Central memory CD4-positive, alpha-beta T cell (primary cell): ENCODE measurements around the gene HERC5.
"Not testable (repeated sequence)": the region's sequence is repeated elsewhere in the genome, so short reads cannot be mapped to it uniquely, and the experiment has no call there.

Experiments used
- DNase-seq: peaks from one replicate; pipeline ENCODE4 v3.0.0; 2022

Gene HERC5

DNA sequence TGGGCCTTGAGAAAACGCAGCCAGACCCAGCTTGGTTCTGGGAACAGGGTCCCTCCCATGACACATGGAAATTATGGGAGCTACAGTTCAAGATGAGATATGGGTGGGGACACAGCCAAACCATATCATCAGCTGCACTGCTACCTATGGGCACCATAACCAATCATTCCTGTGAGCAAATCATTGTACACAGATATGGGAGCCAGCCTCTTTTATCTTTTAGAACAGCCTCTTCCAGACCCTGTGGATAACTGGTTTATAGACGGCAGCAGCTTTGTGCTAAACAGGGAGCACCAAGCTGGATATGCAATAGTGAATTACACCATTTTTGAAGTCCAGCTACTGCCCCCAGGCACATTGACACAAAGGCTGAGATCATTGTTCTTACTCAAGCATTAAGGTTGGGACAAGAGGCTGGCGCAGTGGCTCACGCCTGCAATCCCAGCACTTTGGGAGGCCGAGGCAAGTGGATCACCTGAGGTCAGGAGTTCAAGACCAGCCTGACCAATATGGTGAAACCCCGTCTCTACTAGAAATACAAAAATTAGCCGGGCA lies 8.6 kb upstream of the HERC5 start:
- not testable (repeated sequence) for DNase-seq

DNA sequence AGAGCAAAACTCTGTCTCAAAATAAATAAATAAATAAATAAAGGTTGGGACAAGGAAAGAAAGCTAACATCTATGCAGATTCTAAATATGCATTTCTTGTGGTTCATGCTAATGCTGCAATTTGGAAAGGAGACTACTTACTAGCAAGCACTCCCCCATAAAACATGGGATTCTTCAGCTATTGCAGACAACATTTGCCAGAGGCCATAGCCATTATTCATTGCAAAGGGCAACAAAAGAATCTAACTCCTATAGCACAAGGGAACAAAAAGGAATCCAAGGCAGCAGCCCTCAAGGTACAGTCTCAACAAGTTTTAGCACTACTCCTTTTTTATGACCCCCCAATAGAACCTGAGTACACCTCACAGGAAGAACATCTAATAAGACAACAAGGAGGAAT lies 8.0 kb upstream of the HERC5 start:
- DNase-seq, result no peak

DNA sequence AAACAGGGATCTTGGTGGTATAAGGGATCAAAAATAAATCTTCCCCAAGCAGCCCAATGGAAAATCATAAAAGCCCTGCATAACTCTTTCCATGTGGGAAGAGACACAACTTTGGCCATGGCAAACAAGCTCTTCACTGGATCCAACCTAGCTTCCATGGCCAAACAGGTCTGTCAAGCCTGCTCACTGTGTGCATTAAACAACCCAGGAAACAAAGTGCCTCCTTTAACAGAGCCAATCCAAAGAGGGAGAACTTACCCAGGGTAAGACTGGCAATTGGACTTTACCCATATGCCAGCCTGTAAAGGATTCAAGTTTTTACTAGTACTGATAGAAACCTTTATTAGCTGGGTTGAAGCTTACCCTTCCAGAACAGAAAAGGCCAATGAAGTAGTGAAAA lies 7.6 kb upstream of the HERC5 start:
- no peak for DNase-seq

DNA sequence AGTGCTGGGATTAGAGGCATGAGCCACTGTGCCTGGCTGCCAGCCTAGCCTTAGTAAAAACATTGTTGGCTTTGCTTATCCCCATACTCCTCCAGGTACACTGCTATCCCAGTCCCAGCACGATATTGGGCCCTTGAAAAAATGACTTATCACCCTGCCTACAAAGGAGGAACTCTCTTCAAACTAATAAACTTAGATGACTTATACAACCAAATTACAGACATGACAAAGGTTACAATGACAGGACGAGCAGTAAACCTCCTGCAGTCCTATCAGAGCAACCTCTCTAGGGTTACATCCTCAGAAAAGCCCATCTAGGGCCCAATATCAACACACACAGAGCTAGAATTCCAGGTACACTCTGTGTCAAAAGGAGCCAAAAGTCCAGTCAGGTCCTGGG lies 5.7 kb upstream of the HERC5 start:
- no peak for DNase-seq

DNA sequence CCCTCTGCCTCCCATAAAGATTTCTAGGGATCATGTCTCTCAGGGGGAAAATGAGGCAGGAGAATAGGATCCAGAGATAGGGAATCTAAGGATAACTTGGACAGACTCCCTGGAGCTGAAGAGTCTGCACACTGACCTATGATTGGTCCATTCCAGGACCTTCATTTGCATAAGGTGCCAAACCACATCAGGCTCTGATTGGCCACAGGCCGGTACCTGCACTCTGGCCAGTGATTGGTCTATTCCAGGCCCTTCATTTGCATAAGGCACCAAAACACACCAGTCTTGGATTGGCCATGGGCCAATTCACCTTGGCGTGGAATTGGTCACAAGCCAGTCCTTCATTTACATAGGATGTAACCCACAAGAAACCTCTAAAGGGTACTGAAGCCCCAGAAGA lies 4.0 kb upstream of the HERC5 start:
- no peak for DNase-seq

DNA sequence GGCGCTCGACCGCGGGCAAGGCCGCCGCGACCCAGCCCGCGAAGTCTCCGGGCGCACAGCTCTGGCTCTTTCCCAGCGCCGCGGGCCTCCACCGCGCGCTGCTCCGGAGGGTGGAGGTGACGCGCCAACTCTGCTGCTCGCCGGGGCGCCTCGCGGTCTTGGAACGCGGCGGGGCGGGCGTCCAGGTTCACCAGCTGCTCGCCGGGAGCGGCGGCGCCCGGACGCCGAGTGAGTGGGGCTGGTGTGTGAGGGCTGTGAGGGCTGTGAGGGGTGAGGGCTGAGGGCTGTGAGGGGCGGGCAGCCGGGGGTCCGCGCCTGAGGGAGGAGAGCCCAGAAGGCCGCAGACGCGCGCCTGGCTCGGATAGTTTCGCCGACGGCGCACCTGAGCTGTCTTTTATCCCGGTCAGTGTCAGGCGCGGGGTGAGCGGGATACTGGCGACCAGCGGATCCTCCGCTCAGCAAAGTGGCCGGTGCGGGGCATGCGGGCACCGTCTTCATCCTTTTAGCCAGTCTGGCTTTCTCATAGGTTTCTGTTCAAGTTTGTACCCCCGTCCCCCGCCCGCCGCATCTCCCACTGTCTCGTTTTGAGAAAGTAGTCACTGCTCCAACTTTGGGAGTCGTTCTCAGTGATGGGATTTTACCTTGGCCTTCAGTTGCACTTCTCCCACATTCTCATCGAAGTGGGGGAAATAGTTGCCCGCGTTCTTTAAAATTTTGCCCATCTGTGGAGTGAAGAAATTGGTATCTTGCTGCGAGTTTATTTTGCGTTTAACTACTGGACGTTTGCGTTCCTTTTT lies 586 bp downstream of the HERC5 start:
- DNase-seq, result no peak

DNA sequence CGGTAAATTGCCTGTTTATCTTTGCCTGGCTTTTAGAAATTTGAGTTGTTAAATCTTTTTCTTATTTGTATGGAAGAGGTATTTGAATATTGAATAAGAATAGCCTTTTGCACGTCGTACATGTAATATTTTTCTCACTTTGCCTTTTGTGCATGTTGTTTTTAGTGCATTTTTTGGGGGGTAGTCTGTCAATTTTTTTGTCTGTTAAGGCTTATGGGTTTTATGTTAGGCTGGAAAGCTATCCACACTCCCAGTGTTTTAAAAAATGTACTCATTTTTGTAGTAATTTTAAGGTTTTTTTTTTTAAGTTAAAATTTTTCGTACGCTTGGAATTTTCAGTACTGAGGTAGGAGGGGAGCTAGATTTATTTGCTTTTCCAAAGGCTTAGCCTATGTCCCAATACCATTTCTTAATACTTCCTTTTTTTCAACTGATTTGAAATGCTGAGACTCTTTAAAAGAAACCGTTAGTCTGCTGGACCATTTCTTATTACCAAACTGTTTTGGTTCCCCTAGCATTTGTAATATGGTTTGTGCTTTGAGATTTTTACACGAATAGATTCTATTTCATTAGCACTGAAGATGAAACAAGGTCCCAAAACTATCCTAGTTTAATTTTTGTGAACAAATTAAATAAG lies 1.3 kb downstream of the HERC5 start:
- DNase-seq, result no peak

DNA sequence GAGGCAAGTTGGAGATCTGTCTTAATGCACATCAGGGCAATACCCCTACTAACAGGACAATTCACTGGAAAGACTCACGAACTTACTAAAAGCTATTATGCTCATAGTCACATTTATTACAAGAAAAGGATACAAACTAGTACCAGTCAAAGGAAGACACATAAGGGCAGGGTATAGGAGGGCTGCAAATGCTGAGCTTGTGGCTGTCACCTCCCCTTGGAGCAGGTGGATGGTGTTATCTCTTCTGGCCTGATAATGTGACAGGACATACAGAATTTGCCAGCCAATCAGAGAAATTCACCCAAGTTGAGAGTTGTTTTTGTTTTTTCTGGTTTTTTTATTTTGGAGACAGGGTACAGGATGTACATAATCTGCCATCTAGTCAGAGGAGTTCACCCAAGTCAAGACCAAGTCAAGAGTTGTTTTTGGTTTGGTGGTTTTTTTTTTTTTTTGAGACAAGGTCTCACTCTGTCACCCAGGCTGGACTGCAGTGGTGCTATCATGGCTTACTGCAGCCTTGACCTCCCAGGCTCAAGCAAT lies 8.8 kb downstream of the HERC5 start:
- DNase-seq, result no peak

DNA sequence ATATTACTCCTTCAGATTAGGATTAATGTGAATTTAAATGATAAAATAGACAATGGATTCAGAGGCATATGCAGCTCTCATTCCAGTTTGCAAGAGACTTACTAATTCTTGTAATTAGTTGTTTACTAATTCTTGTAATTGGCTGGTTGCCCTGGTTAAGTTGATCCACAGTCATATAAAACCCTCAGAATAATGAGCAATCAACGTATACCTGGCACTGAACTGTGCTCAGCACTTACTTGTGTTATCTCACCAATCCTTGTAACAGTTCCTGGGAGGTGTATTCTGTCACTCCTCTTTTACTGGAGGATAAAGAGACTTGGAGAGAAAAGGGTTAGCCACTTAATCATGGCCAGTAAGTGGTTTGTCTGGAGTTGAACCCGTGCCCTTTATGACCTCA lies 10.5 kb downstream of the HERC5 start:
- no peak for DNase-seq

DNA sequence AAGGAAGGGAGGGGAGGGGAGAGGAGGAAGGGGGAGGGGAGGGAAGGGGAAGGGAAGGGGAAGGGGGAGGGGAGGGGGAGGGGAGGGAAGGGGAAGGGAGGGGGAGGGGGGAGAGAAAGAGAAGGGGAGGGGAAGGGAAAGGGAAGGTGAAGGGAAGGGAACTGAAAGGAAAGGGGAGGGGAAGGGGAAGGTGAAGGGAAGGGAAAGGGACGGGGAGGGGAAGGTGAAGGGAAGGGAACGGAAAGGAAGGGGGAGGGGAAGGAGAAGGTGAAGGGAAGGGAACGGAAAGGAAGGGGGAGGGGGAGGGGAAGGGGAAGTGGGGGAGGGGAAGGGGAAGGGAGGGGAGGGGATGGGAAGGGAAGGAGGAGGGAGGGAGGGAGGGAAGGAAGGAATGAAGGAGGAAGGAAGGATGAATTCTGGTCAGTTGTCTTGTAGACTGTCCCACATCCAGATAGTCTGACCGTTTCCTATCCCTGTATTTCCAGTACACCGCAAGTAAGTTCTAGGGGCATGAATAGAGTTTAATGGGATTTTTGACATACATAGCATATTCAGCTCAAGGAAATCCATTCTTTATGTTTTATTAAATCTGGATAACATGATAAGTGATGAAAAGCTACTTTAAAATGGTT lies 20.4 kb downstream of the HERC5 start:
- DNase-seq, result no peak

DNA sequence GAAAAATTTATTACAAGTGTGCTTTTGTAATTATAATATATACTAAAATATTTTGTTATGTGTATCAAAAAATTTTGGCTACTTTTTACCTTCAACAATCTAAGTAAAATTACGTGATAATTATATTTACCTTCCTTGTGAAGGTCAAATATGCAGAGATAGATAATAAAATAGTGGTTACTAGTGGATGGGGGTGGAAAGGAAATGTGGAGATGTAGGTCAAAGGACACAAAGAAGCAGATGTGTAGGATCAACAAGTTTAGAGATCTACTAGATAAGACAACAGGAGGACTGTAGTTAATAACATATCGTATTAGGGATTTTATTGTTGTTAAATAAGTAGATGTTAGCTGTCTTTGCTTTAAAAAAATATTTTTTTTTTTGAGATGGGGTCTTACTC lies 21.3 kb downstream of the HERC5 start:
- no peak for DNase-seq

DNA sequence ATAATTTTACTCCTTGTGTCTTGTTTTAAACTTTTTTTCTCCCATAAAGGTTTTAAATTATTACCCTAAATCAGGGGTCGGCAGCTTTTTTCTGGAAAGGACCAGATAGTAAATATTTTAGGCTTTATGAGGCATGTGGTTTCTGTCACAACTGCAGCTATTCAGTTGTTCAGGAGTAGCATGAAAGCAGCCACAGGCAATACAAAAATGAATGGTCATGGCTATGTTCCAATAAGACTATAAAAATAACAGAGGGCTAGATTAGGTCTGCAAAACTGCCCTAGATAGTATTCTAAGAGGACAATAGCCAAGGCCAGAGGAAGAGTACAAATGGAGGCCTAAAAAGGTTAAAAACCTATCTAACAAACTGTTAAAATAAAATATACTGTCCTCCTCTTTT lies 24.6 kb downstream of the HERC5 start:
- no peak for DNase-seq

DNA sequence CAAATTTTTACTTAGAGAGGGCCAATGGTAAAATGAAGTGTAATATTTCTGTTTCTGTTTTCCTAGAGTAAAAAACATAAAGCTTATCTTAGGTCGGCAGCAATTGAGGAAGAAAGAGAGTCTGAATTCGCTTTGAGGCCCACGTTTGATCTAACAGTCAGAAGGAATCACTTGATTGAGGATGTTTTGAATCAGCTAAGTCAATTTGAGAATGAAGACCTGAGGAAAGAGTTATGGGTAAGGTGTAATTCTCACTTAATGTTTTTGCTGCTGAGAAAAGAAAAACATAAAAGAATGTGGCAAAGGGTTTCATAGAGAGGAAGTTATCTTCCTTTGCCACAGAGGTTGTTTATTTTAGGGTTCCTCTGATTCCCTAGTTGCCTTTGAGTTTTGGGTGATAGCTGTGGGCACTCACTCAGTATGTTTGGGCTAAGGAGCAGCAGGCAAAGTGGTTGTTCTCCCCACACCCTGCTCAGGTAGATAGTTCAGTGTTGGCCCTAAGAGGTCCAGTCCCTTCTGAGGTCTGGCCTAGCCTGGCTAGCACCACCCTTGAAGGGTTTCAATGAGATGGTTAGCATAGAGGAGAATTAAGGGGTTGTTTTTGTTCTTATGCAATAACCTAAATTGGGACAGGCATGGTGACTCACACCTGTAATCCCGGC lies 32.3 kb downstream of the HERC5 start:
- no peak for DNase-seq

DNA sequence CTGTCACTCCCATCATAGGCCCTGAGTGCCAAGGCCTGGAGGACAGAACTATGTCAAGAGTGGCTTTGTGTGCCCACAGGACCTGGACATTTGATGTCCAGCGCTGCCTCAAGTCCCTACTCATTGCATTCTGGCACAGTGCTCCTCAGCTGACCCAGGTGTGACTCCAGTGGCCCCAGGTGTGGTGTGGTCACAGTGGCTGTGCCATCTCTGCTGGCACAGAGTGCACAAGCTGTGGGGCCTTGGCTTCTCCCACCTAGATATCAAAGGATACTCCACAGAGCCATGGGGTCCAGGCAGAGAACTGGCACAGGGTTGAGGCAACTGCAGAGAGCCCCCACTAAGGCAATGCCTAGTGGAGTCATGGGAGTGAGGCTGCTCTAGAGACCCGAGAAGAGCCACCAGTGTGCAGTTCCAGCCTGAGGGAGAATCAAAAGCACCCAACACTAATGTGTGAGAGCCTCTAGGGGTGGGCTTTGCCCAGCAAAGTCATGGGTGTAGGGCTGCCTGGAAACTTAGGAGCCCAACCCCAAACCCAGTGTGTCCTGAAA lies 41.0 kb downstream of the HERC5 start:
- DNase-seq, result no peak

DNA sequence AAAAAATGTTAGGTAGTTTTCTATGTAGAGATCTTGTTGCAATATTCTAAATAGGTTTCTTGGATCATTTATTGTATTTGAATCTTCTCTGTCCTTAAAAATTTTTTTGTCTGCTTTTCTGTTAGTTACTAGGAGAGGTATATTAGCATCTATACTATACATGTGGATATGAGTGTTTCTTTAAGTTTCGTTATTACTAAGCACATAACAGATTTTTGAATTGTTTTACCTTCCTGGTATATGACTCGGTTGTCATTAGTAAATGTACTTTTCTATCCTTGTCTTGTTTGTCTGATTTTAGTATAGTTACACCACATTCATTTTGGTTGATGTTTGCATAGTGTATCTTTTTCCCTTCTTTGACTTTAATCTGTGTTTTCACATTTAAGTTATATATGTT lies 46.4 kb downstream of the HERC5 start:
- no peak for DNase-seq

DNA sequence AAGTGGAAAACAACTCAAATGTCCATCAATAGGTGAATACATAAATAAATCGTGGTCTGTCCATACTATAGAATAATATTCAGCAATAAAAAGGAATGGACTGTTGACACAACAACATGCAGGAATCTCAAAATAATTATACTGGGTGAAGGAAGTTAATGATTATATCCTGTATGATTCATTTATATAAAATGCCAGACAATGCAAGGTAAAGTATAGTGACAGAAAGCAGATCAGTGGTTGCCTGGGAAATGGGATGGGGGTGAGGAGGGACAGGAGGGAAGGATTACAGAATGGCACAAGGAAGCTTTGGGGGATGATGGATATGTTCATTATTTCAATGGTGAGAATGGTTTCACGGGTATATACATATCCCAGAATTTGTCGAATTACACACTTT lies 54.3 kb downstream of the HERC5 start:
- DNase-seq, result no peak

DNA sequence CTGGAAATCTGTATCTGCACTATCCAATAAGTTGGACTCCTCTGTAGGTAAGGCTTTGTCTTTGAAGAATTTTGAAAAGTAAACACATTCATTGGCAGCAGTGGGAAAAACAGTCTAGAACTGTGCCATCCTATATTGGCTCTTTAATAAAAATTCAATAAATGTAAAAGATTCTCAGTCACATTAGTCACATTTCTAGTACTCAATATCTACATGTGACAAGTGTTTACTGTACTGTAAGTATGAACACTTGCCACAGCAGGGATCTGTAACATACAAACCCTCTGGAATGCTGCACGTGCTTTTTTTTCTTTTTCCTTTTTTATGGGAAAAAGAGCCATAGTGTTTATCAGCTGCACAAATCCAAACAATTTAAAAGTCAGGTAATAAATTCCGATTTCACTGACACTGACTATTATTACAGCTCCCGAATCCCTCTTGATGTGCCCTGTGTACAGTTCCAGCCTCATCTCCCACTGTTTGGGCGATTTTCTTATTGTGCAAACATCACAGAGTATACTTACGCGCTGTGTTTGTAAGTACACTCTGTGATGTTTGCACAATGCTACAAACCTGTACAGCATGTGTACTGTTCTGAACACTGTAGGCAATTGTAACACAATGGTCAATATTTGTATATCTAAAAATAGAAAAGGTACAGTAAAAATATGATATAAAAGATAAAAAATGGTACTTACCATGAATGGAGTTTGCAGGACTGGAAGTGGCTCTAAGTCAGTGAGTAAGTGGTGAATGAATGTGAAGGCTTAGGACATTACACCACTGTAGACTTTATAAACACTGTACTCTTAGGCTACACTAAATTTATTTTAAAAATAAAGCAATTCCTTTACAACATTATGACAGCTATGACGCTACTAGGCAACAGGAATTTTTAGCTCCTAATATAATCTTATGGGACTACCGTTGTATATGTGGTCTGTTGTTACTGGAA lies 57.9 kb downstream of the HERC5 start:
- no peak for DNase-seq

DNA sequence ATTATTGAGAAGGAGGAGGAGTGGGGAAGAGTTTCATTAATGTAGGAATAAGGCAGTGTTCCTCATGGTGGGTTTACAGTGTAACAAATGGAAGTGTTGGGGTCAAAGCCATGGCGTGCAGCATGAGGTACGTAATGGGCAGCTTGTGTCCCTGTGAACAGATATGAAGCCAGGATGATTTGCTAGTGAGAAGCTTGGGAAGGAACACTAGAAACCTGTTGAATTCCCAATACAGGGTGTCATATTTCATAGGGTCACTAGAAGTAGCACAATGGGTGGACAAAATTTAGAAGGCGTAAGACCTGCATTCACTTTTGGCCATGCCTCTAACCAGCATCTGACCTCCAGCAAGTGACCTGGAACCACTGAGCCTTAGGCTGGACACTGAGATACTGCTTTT lies 59.8 kb downstream of the HERC5 start:
- no peak for DNase-seq

DNA sequence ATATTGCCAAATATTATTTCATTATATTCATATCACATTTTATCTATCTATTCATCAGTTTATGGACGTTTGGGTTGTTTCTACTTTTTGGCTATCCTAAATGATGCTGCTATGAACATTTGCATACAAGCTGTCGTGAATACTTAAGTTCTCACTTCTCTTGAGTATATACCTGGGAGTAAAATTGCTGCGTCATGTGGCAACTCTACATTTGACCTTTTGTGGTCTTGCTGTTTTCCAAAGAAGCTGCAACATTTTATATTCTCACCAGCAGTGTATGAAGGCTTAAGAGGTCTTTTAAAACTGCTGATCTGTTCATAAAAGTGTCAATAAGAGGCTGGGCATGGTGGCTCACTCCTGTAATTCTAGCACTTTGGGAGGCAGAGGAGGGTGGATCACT lies 60.9 kb downstream of the HERC5 start:
- DNase-seq, result no peak

DNA sequence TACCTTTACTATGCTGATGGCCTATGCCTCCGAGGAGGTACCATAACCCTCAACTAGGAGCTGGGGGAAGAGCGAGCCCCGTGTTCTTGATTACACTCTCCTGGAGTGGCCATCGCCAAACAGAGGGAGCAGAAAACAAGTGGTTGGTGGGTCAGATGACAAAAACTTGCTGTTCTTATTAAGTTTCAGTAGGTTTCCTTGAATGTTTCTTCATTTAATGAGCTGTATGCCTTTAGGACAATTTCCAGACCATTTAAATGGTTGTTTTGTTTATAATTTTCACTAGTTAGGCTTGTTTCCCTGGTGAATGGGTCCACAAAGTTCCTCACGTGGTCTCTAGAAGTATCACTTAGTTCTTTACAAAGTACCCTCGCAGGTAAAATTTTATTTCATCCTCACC lies 62.0 kb downstream of the HERC5 start:
- DNase-seq, result no peak

DNA sequence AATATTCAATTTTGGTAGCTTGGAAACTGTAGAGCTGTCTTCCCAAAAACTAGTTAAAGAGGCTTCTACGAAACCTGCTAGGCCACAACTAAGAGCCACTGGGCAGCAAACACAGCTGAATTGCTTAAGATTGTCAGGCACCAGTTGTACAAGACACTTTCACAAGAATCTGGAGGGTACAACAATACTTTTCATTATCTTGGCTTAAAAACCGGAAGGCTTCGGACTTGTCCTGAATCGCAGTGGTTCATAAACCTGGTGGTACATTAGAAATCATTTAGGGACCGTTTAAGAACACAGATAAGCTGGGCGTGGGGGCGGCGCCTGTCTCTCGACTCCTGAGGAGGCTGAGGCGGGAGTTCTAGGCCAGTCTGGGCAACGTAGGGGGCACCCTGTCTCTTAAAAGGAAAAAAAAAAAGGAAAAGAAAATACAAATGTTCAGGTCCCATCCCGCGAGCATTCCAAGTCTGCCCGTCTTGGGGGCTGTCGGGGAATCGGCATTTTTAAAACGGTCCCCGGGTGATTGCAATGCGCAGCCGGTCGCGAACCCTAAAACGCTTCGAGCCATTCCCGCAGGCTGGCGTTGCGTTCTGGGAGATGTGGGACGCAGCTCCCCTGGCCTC lies 65.9 kb downstream of the HERC5 start:
- peak; percentile 14 for DNase-seq
